Measurements from ENCODE around the gene CNOT6.

CNOT6 gene

DNA sequence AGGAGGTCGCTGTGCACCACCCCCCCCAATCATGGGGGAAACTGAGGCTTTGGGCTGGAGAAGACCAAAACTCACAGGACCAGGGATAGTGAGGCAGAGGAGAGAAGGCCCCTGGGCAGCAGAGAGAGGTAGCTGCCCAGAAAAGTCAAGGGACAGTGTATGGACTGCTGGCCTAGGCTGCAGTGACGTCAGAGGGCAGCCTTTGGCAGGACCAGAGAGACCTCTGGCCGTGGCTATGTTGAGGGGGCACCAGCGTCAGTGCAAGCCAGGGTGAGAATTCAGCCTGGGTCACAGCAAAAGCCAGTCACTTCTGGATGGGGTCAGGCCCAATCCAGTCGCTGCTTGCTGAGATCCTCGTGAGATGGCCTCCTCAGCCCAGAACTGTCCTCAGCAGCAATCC lies 128.7 kb downstream of the CNOT6 start:
- DNase-seq (ENCODE audit: low read depth), result no peak

GRCh38 chr5:180623411-180623834 lies 129.2 kb downstream of the CNOT6 start:
- no peak for DNase-seq (ENCODE audit: low read depth)

GRCh38 chr5:180623844-180624243 lies 129.7 kb downstream of the CNOT6 start:
- DNase-seq (ENCODE audit: low read depth), result no peak

DNA sequence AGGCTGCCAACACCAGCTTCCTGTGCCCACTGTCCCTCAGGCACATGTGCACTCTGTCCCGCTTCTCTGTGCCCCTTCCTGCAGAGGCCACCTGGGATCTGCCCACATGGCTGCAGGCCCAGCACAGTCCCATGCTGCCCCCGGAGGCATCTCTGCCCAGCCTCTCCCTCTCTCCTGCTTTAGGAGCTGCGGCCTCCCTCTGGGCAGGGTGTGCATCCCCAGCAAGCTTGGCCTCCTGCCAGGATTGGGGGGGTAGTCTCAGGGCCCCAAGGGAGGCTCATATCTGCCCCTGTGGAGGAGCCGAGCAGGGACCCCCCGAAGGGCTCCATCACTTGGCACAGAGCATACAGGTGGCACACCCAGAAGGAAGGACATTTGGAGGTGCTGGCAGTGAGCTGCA lies 130.4 kb downstream of the CNOT6 start:
- DNase-seq (ENCODE audit: low read depth), result no peak

DNA sequence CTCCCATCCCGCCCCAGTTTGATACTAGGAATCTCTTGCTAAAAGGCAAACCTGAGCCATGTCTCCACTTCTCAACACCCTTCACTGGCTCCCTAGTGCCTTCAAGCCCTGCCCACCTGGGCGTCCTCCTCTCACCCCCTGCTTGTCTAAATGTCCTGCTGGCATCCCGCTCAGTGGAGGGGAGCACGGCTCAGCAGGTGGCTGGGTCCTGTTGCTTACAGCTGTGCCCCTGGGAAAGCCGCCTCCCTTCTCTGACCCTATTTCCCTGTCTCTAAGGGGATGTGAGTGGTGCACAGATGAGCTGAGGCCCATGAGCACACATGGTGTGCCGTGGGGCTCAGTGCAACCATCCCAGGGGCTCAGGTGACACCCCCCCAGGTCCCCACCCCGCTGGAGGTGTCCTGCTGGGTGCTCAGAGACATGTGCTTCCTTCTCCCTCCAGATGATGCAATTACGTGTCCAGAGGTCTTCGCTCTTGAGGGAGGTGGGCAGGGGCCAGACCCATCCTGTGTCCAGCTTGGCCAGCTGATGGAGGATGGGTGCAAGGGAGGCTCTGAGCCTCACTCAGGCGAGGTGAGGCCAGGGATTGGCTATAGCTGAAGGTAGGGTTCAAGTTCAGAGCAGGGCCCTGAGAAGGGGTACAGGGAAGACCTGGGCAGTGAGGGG lies 131.1 kb downstream of the CNOT6 start:
- no peak for DNase-seq (ENCODE audit: low read depth)

- no peak for DNase-seq (ENCODE audit: low read depth)
Measured at GRCh38 chr5:180625791-180626660, 131.8 kb downstream of the CNOT6 start.

- no peak for DNase-seq (ENCODE audit: low read depth)
Measured at GRCh38 chr5:180626661-180627385, 132.6 kb downstream of the CNOT6 start.

DNA sequence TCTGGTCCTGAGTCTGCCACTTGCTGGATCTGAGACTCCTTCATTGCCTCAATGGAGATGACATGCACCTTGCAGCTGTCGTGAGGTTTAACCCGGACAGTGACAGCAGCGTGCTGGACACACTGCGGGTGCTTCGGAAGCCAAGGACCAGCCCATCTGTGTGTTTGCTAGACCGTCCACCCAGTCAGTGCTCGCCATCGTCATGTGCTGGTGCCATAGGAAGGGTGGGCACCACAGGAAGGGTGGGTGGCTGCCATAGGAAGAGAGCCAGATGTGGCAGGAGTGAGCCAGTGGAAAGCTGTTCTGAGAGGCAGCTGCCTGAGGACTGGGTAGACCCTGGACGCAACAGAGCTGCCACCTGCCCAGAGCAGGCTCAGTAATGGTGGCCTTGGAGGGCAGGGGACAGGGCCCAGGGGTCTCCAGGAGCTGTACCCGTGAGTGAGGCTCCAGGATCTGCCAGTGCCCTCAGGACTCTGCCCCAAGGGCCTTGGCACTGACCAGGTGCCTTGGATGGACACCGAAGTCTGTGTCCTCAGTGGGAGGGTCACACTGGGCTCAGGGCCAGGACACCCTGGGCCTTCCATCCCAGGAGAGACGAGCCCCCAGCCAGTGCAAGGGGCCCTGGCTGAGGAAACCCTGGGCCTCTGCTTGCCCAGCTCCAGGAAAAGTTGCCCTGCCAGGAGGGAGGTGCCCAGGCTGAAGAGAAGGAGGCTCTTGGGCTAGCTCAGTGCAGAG lies 133.4 kb downstream of the CNOT6 start:
- DNase-seq (ENCODE audit: low read depth), result no peak
